Natural killer cell (primary cell): ENCODE results near the gene PCSK7. TPM values are rescaled to one million over a fixed set of nuclear protein-coding genes. Genes with fewer than 3 reads are reported as not detected.
"Not testable (repeated sequence)": the region's sequence is repeated elsewhere in the genome, so short reads cannot be mapped to it uniquely, and the experiment has no call there.

Source experiments
- ATAC-seq, 3 donors: fragments of 150-1000 bp in 2 of 3; fragments of 200-7000 bp in 1 of 3; cut with Tn5 transposase; 1 replicate in 1 of 3; 2 replicates in 2 of 3; pipeline ENCODE4 v1.10.0; 2021; ENCODE audit warnings: mild to moderate bottlenecking in 2 of 3, moderate library complexity in 2 of 3
- DNase-seq, 2 donors: peaks; one replicate each; pipeline versions ENCODE4 v3.0.0 to v3.0.0-alpha.2; 2013 to 2021; ENCODE audit warnings: mixed read lengths in 1 of 2
- H3K27ac ChIP-seq: one replicate; pipeline ENCODE4 v1.5.1; 2013; ENCODE audit warnings: mild to moderate bottlenecking, low read length
- H3K27me3 ChIP-seq: one replicate; pipeline ENCODE4 v1.6.1; 2013; ENCODE audit warnings: low read length; ENCODE audit not compliant: control insufficient read depth, insufficient read depth
- H3K36me3 ChIP-seq: one replicate; pipeline ENCODE4 v1.6.1; 2013; ENCODE audit warnings: low read length; ENCODE audit not compliant: control insufficient read depth, insufficient read depth
- H3K4me1 ChIP-seq: one replicate; pipeline ENCODE4 v1.6.1; 2013; ENCODE audit warnings: low read length; ENCODE audit not compliant: control insufficient read depth, insufficient read depth
- H3K4me3 ChIP-seq: one replicate; pipeline ENCODE4 v1.5.1; 2013; ENCODE audit warnings: low read length
- H3K9me3 ChIP-seq: one replicate; pipeline ENCODE4 v1.6.1; 2013; ENCODE audit warnings: low read length; ENCODE audit not compliant: control insufficient read depth, insufficient read depth
- H3K27ac Mint-ChIP-seq, 2 donors: one replicate each; pipeline ENCODE4 v1.8.0; 2022; ENCODE audit warnings: mild to moderate bottlenecking in 2 of 2, mixed read lengths in 2 of 2, moderate library complexity in 1 of 2
- H3K27me3 Mint-ChIP-seq, 2 donors: one replicate each; pipeline ENCODE4 v1.8.0; 2022; ENCODE audit warnings: low read depth in 2 of 2, mixed read lengths in 2 of 2
- H3K36me3 Mint-ChIP-seq: one replicate; pipeline ENCODE4 v1.8.0; 2022; ENCODE audit warnings: mixed read lengths
- H3K4me1 Mint-ChIP-seq, 2 donors: one replicate each; pipeline ENCODE4 v1.8.0; 2022; ENCODE audit warnings: mixed read lengths in 2 of 2
- H3K4me3 Mint-ChIP-seq: one replicate; pipeline ENCODE4 v1.8.0; 2022; ENCODE audit warnings: mild to moderate bottlenecking, moderate library complexity, mixed read lengths
- H3K9me3 Mint-ChIP-seq, 2 donors: one replicate each; pipeline ENCODE4 v1.8.0; 2022; ENCODE audit warnings: mixed read lengths in 2 of 2
- CTCF ChIP-seq: fragments of 200-600 bp; IDR thresholded peaks from one replicate; pipeline ENCODE4 v1.8.0; 2022; ENCODE audit warnings: antibody characterized with exemption
- WGBS: methylation state at CpG from one replicate; pipeline ENCODE4 v1.1.7; 2013; ENCODE audit warnings: missing lambda C conversion rate; ENCODE audit not compliant: insufficient coverage; 5-methylcytosine and 5-hydroxymethylcytosine counted together
- intact Hi-C: fragments of 100-400 bp; cut with micrococcal nuclease; formaldehyde crosslinking; loops from one replicate; pipeline ENCODE4 v1.14.2; 2022
- total RNA-seq, 4 donors: library from RNA; stranded (reverse); fragments of 120-200 nt in 1 of 4; gene quantifications; one replicate each; pipeline versions ENCODE4 v1.2.3 to v1.2.4, GENCODE V29; 2013 to 2022

Gene PCSK7
- total RNA-seq, 3 donors from 2014 or later (not counting 1 experiment from before 2014, with no cell fraction given): 397 to 471 (median 441) TPM

GRCh38 chr11:117183724-117184349, 48.0 kb downstream of the PCSK7 start:
- no peak for ATAC-seq
- no peak overlapping the region for H3K4me3 Mint-ChIP-seq
- no peaks in the 10 kb centered on the region for H3K9me3 Mint-ChIP-seq
- Histone ChIP-seq H3K9me3 (no peaks in the 10 kb centered on the region), H3K27me3 (no peaks in the 10 kb centered on the region), H3K4me3 (no peak overlapping the region), H3K4me1 (peaks cover 62% of the 10 kb centered on the region), H3K27ac (no peak overlapping the region), H3K36me3 (peaks cover 10% of the 10 kb centered on the region)
- H3K27ac Mint-ChIP-seq: no peak overlapping the region
- H3K27me3 Mint-ChIP-seq: no peaks in the 10 kb centered on the region
- H3K36me3 Mint-ChIP-seq: no peaks in the 10 kb centered on the region
- H3K4me1 Mint-ChIP-seq: peaks cover 19 to 22% of the 10 kb centered on the region in 2 donors
- DNase-seq: peak in 1 of 2 donors; percentile 6
- TF ChIP-seq CTCF: no peak
- 91% methylated on average over 11 of the region's 11 CpGs for WGBS
- intact Hi-C loops: no loop called here

- H3K27ac ChIP-seq, H3K27me3 ChIP-seq, H3K9me3 Mint-ChIP-seq, H3K4me3 ChIP-seq, H3K36me3 ChIP-seq, intact Hi-C loops, H3K4me3 Mint-ChIP-seq, H3K27ac Mint-ChIP-seq, H3K36me3 Mint-ChIP-seq, H3K9me3 ChIP-seq, H3K27me3 Mint-ChIP-seq, ATAC-seq: not testable (repeated sequence)
- H3K4me1 Mint-ChIP-seq: peaks cover 23 to 26% of the 10 kb centered on the region in 2 donors
- 98% methylated on average over 13 of the region's 13 CpGs for WGBS
- H3K4me1 ChIP-seq: peaks cover 59% of the 10 kb centered on the region
- DNase-seq: peak in 1 of 2 donors; percentile 7
Observed at GRCh38 chr11:117183178-117183577, 48.7 kb downstream of the PCSK7 start.

GRCh38 chr11:117182551-117182935, 49.3 kb downstream of the PCSK7 start:
- no peaks in the 10 kb centered on the region for H3K27me3 Mint-ChIP-seq
- H3K4me3 Mint-ChIP-seq: no peak overlapping the region
- peaks cover 3% of the 10 kb centered on the region for H3K36me3 ChIP-seq

More at GRCh38 chr11:117182551-117182935, 49.3 kb downstream of the PCSK7 start:
- H3K27me3 ChIP-seq: no peaks in the 10 kb centered on the region
- H3K27ac ChIP-seq: no peak overlapping the region
- DNase-seq: peak in 1 of 2 donors; percentile 12
- H3K4me1 Mint-ChIP-seq: peaks cover 26 to 31% of the 10 kb centered on the region in 2 donors
- H3K9me3 Mint-ChIP-seq: no peaks in the 10 kb centered on the region
- H3K4me1 ChIP-seq: peaks cover 56% of the 10 kb centered on the region
- ATAC-seq: no peak
- H3K36me3 Mint-ChIP-seq: no peaks in the 10 kb centered on the region
- 96% methylated on average over 9 of the region's 10 CpGs for WGBS
- H3K9me3 ChIP-seq: no peaks in the 10 kb centered on the region
- H3K4me3 ChIP-seq: no peak overlapping the region
- TF ChIP-seq CTCF: no peak
- H3K27ac Mint-ChIP-seq: no peak overlapping the region
- intact Hi-C loops: no loop called here
